Spleen (tissue), 11 donors: ENCODE results near the gene CFAP91. TPM values are rescaled to one million over a fixed set of nuclear protein-coding genes. Genes with fewer than 3 reads are reported as not detected.
"Not testable (repeated sequence)": the region's sequence is repeated elsewhere in the genome, so short reads cannot be mapped to it uniquely, and the experiment has no call there.

Source experiments
- DNase-seq: peaks from one replicate; pipeline ENCODE4 v3.0.0-alpha.2; 2020
- H3K27ac ChIP-seq, 8 donors: fragments of 200-600 bp; sonication (generic) in 7 of 8; 1 replicate in 4 of 8; 2 replicates in 4 of 8; pipeline versions ENCODE4 v1.5.0 to v1.8.0; 2016 to 2021; ENCODE audit warnings: inconsistent platforms in 4 of 8, mild to moderate bottlenecking in 4 of 8, moderate library complexity in 1 of 8
- H3K27me3 ChIP-seq, 7 donors: fragments of 200-600 bp; sonication (generic) in 6 of 7; replicated peaks in 1 of 7; 1 replicate in 4 of 7; 2 replicates in 3 of 7; pipeline versions ENCODE4 v1.5.0 to v1.8.0; 2016 to 2021; ENCODE audit warnings: inconsistent platforms in 3 of 7, mild to moderate bottlenecking in 1 of 7
- H3K36me3 ChIP-seq, 6 donors: fragments of 200-600 bp; sonication (generic) in 5 of 6; 1 replicate in 4 of 6; 2 replicates in 2 of 6; pipeline versions ENCODE4 v1.5.0 to v1.8.0; 2016 to 2021; ENCODE audit warnings: inconsistent platforms in 2 of 6
- H3K4me1 ChIP-seq, 6 donors: fragments of 200-600 bp; sonication (generic) in 5 of 6; 1 replicate in 3 of 6; 2 replicates in 3 of 6; pipeline versions ENCODE4 v1.5.0 to v1.8.0; 2016 to 2021; ENCODE audit warnings: inconsistent platforms in 3 of 6
- H3K4me3 ChIP-seq, 8 donors: fragments of 200-600 bp; sonication (generic) in 7 of 8; 1 replicate in 4 of 8; 2 replicates in 4 of 8; pipeline versions ENCODE4 v1.5.0 to v1.8.0; 2016 to 2021; ENCODE audit warnings: inconsistent platforms in 4 of 8, mild to moderate bottlenecking in 4 of 8, moderate library complexity in 2 of 8
- H3K9me3 ChIP-seq, 8 donors: fragments of 200-600 bp; sonication (generic) in 7 of 8; 1 replicate in 4 of 8; 2 replicates in 4 of 8; pipeline versions ENCODE4 v1.5.0 to v1.8.0; 2016 to 2021; ENCODE audit warnings: inconsistent platforms in 4 of 8
- CTCF ChIP-seq, 11 experiments: fragments of 200-600 bp in 7 of 11; fragments of 450-650 bp in 4 of 11; sonication (generic) in 4 of 11; IDR thresholded peaks in 8 of 11; conservative IDR thresholded peaks in 3 of 11; 1 replicate in 7 of 11; 2 replicates in 4 of 11; pipeline versions ENCODE4 v1.4.0 to v1.8.0; 2016 to 2021; ENCODE audit warnings: antibody characterized with exemption in 11 of 11, inconsistent platforms in 4 of 11, mild to moderate bottlenecking in 1 of 11
- POLR2A ChIP-seq, 3 donors: fragments of 450-650 bp; IDR thresholded peaks; one replicate each; pipeline ENCODE4 v1.5.1; 2017; ENCODE audit warnings: antibody characterized with exemption in 3 of 3, mild to moderate bottlenecking in 1 of 3
- POLR2AphosphoS5 ChIP-seq, 3 donors: sonication (generic); formaldehyde crosslinking; IDR thresholded peaks; one replicate each; pipeline ENCODE4 v1.5.1; 2017; ENCODE audit warnings: antibody characterized with exemption in 3 of 3
- WGBS, 5 donors: extraction: QIAGEN DNeasy Blood & Tissue Kit in 3 of 5; methylation state at CpG; one replicate each; pipeline versions ENCODE4 v1.1.5 to v1.1.7; 2013 to 2018; 5-methylcytosine and 5-hydroxymethylcytosine counted together
- intact Hi-C: fragments of 100-400 bp; cut with DNase I; formaldehyde crosslinking; loops from one replicate; pipeline ENCODE4 v1.15.0; 2023; ENCODE audit warnings: low total_unique reads
- polyA plus RNA-seq, 3 donors: library from polyadenylated mRNA; stranded (reverse); fragments of 200-250 nt; gene quantifications; one replicate each; pipeline ENCODE4 v1.2.1, GENCODE V29; 2013
- total RNA-seq, 7 donors: library from RNA; depleted of rRNA in 3 of 7; stranded (reverse); fragments of >200 nt in 3 of 7; fragmentation: NEBNext Ultra II Directional in 4 of 7; extraction: Animal tissue kit (Norgen Biotek cat#: 25700) in 4 of 7; gene quantifications; one replicate each; pipeline versions ENCODE4 v1.1.0 to v1.2.1, GENCODE V29; 2016 to 2021
- donor health status: healthy with polysubstance abuse.
- donor health status: DM: no; HTN: no; CAD: no; lungs with moderate emphysema.
- donor health status: DM: no; HTN: no; CAD: no.
- donor health status: Bipolar disorder and iron deficiency.
- donor health status: healthy.
- donor health status: DM: no; HTN: no; CAD: no.
- donor health status: DM: yes; HTN: yes; CAD: no.

The CFAP91 gene
- total and polyA plus RNA-seq, 10 donors: 11.0 to 141 (median 53.2) TPM

- no peak for DNase-seq
These were observed 25.2 kb upstream of the CFAP91 start for GRCh38 chr3:119677641-119677934.

GRCh38 chr3:119678209-119678608 lies 24.6 kb upstream of the CFAP91 start:
- H3K27me3 ChIP-seq: not testable (repeated sequence)

More at GRCh38 chr3:119677641-119677934, 25.2 kb upstream of the CFAP91 start:
- H3K9me3 ChIP-seq: no peaks in the 10 kb centered on the region
- H3K27ac ChIP-seq: peak overlapping the region; percentile 69 to 99 (median 96)
- peak overlapping the region; percentile 52 to 85 (median 70) for H3K4me3 ChIP-seq
- H3K36me3 ChIP-seq: peaks cover 0 to 28% (median 26%) of the 10 kb centered on the region in 6 donors
- intact Hi-C loops: no loop called here
- 6 to 11% (median 8%) methylated on average over 6 of the region's 6 CpGs for WGBS, 5 donors
- peaks cover 11 to 51% (median 29%) of the 10 kb centered on the region in 6 donors for H3K4me1 ChIP-seq
- TF ChIP-seq CTCF (IDR thresholded peaks at IDR 0.05 in 8 of 11, conservative IDR thresholded peaks at IDR 0.05 in 3 of 11): no peak
- no peak for TF ChIP-seq POLR2A (IDR thresholded peaks at IDR 0.05)
- no peak for TF ChIP-seq POLR2AphosphoS5 (IDR thresholded peaks at IDR 0.05)
- H3K27me3 ChIP-seq: no peaks in the 10 kb centered on the region

GRCh38 chr3:119679874-119680273 lies 22.9 kb upstream of the CFAP91 start:
- Histone ChIP-seq H3K27ac (no peak overlapping the region), H3K9me3 (no peaks in the 10 kb centered on the region), H3K4me1 (peaks cover 9 to 28% (median 25%) of the 10 kb centered on the region in 6 donors), H3K36me3 (peaks cover 0 to 6% (median 3%) of the 10 kb centered on the region in 6 donors), H3K4me3 (no peak overlapping the region), H3K27me3 (no peaks in the 10 kb centered on the region)
- no peak for DNase-seq
- intact Hi-C loops: loop anchor here (5.0 kb wide), 2 partner anchors 403 to 798 kb away; no protein-coding TSS in a partner anchor
- TF ChIP-seq CTCF (IDR thresholded peaks at IDR 0.05 in 8 of 11, conservative IDR thresholded peaks at IDR 0.05 in 3 of 11): no peak
- no peak for TF ChIP-seq POLR2AphosphoS5 (IDR thresholded peaks at IDR 0.05)

More at GRCh38 chr3:119678209-119678608, 24.6 kb upstream of the CFAP91 start:
- intact Hi-C loops, H3K9me3 ChIP-seq, H3K4me3 ChIP-seq, DNase-seq: not testable (repeated sequence)
- H3K36me3 ChIP-seq: peaks cover 0 to 22% (median 19%) of the 10 kb centered on the region in 6 donors
- 96 to 98% (median 97%) methylated on average over 10 of the region's 10 CpGs for WGBS, 5 donors
- H3K27ac ChIP-seq: peak overlapping the region in 5 of 8 donors; percentile 93 to 99 (median 97)
- peaks cover 9 to 45% (median 26%) of the 10 kb centered on the region in 6 donors for H3K4me1 ChIP-seq

- H3K27ac ChIP-seq: no peak overlapping the region
- DNase-seq: no peak
- peaks cover under 1 to 14% (median 11%) of the 10 kb centered on the region in 6 donors for H3K4me1 ChIP-seq
- 59 to 69% (median 62%) methylated on average over 1 of the region's 1 CpG for WGBS, 5 donors
- H3K27me3 ChIP-seq: no peaks in the 10 kb centered on the region
- H3K4me3 ChIP-seq: no peak overlapping the region
- no peaks in the 10 kb centered on the region for H3K9me3 ChIP-seq
- H3K36me3 ChIP-seq: no peaks in the 10 kb centered on the region
- intact Hi-C loops: loop anchor here (5.0 kb wide), 2 partner anchors 404 to 799 kb away; no protein-coding TSS in a partner anchor
- peak in 8 of 11 experiments; percentile 30 to 62 (median 44) for TF ChIP-seq CTCF (IDR thresholded peaks at IDR 0.05 in 8 of 11, conservative IDR thresholded peaks at IDR 0.05 in 3 of 11)
- TF ChIP-seq POLR2A (IDR thresholded peaks at IDR 0.05): no peak
These were observed 21.5 kb upstream of the CFAP91 start for GRCh38 chr3:119681279-119681678.

GRCh38 chr3:119683421-119683820 lies 19.4 kb upstream of the CFAP91 start:
- no peaks in the 10 kb centered on the region for H3K27me3 ChIP-seq

More at GRCh38 chr3:119683421-119683820, 19.4 kb upstream of the CFAP91 start:
- TF ChIP-seq CTCF (IDR thresholded peaks at IDR 0.05 in 8 of 11, conservative IDR thresholded peaks at IDR 0.05 in 3 of 11) (no peak), POLR2AphosphoS5 (IDR thresholded peaks at IDR 0.05) (no peak), POLR2A (IDR thresholded peaks at IDR 0.05) (no peak)
- Histone ChIP-seq H3K27ac (no peak overlapping the region), H3K4me3 (no peak overlapping the region), H3K36me3 (no peaks in the 10 kb centered on the region), H3K4me1 (no peaks in the 10 kb centered on the region), H3K9me3 (peaks cover 0 to 3% (median 0%) of the 10 kb centered on the region in 8 donors)
- 38 to 74% (median 60%) methylated on average over 1 of the region's 1 CpG for WGBS, 5 donors
- DNase-seq: no peak
- intact Hi-C loops: loop anchor here (5.0 kb wide), 2 partner anchors 406 to 801 kb away; no protein-coding TSS in a partner anchor
